Muscle of arm (tissue), 12 donors: ENCODE data around the gene MPND. TPM values are rescaled to one million over a fixed set of nuclear protein-coding genes. Genes with fewer than 3 reads are reported as not detected.

Experiments used
- DNase-seq: peaks from one replicate; pipeline ENCODE4 v3.0.0-alpha.2; 2013
- polyA plus RNA-seq, 12 donors: library from polyadenylated mRNA; unstranded; fragments of 120-200 nt; gene quantifications; one replicate each; pipeline ENCODE4 v1.2.1, GENCODE V29; 2013; ENCODE audit not compliant: insufficient read length in 12 of 12

Gene MPND
- polyA plus RNA-seq, 12 donors = 11.4 to 18.5 (median 13.2) TPM; not detected in 2

DNA sequence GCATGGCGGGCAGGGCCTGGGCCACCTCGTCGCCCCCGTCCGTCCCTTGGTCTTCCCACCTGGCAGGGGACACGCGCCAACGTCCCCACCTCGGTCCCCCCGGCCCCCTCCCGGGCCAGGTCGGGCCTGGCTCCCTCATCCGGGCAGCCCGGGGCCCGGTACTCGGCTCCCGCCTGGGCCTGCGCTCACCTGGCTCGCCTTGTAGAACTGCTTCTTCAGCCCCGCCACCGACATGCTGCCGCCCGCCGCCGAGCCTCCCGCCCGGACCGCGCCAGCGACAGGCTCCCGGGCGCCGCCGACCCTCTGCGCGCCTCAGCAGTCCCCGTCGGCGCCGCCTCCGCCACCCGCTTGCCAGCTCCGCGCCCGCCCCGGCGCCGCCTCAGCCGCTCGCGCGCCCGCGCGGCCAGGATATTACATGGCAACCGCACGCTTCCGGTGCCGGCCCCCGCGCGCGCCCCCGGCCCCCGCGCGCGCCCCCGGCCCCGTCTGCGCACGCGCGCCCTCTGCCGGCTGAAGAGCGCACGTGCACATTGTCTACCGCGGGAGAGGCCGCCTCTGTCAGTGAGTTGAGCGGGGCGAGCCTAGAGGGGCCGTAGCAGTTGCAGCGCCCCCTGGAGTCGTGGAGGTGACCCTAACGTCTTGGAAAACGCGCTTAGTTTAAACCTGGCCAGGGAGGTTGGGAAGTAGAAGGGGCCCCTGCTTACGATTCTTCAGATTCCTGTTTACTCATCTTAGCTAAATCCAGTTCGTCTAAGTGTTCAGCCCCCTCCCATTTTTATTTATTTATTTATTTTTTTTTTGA, 57.0 kb downstream of the MPND start, which contains the start of gene SH3GL1:
Gene SH3GL1, minus strand, starts transcription at position 413 of the 802 bp plus-strand sequence. Its CDS starts 179 bp downstream, at position 234.
- peak; percentile 93 for DNase-seq

GRCh38 chr19:4401769-4402170, 58.4 kb downstream of the MPND start:
- no peak for DNase-seq

DNA sequence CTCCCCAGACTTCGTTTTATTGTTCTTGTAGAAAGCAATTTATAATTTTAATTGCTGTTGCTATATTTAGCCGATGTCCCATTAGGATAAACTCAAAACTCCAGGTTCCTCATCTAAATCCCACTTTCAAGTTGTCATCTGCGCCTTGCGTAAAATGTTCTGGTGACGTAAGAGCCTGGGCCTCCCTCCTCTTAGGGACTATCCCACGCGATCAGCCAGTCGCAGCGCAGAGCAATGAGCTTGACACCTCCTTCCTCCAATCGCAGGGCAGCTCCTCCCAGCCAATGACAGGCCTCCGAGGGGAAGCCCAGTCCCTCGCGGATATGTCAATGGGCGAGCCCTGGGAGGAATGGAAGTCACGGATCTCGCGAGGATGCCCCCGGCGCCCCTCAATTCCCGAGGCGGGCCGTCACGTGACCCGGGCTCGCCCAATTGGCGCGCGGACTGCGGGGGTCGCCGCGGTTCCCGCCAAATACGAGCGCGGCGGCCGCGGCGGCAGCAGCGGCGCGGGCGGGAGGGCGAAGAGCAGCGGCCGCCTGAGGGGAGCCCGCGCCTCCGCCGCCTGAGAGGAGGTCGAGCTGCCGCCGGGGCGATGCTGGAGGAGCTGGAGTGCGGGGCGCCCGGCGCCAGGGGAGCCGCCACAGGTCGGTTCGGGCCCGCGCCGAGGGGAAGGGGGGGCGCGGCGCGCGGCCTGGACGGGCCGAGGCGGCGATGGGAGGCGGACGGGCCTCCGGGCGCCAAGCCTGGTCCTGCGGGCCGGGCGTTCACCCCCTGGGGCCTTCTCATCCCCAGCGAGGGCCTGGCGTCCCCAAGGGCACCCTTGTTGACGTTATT, 59.0 kb downstream of the MPND start, which contains the start of gene CHAF1A:
Gene CHAF1A, plus strand, starts transcription at position 470 of the 834 bp plus-strand sequence. Its CDS starts 123 bp downstream, at position 593.
- peak; percentile 99 for DNase-seq

DNA sequence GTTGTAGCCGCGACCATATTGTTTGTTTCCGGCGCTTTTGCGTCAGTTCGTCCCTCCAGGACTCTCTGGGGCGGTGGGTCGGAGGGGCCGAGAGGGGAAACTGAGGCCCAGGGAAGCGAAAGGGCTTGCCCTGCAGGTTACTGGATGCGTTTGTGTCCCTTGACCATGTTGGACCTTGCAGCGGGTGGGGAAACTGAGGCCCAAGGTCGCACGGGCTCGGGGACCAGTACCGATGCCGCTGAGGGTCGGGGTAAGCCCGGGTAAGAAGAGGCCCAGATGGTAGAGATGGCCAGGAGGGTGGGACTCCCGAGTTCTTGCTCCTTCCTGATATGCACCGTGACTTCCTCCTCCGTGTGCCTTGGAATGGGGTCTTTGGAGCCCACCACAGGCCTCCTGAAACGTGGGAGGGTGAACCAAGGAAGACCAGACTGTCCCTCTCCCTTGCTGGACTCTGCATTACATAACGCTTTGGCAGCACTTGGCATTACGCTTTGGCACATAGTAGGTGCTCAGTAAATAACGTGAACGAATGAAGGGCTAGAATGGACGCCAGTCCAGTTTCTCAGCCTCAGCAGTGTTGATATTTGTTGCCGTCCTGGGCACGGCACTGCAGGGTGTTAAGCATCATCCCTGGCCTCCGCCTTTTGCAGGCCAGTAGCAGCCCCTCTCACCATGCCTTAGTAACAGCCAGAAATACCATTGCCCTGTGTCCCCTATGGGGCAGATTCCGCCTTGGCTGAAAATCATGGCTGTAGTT, 59.8 kb downstream of the MPND start:
- DNase-seq = no peak

DNA sequence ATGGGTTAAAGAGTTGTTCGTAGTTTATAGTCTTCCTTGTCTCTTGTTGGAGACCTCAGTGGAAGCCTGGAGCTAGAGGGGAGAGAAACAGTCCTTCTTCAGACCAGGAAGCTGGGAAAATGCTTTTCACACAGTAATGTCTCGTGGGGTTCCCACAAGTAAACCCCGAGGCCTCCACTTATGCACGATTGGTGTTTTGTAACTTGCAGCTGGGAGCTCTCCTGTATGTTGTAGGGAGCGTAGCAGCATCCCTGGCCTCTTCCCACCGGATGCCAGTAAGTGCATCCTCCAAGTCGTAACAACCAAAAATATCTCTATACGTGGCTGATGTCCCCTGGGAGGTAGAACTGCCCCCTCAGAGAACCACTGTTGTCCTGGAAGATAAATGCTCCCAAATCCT, 62.6 kb downstream of the MPND start:
- DNase-seq = no peak

GRCh38 chr19:4406626-4407025, 63.3 kb downstream of the MPND start:
- DNase-seq = no peak

GRCh38 chr19:4409123-4409933, 66.0 kb downstream of the MPND start:
- no peak for DNase-seq

Other genes with a start within 250 kb of the MPND start
- 100 to 1,000 TPM in 6 of 12 donors, 10 to 100 TPM in 6; 74.0 to 196 (median 100) TPM for gene MAP2K2, start 219.4 kb upstream of the MPND start, polyA plus RNA-seq
- 1 to 10 TPM in 1 of 12 donors, under 1 TPM in 1, not detected in 10; 0.30 to 8.2 TPM for gene CREB3L3, start 189.9 kb upstream of the MPND start, polyA plus RNA-seq
- 10 to 100 TPM in 6 of 12 donors, 1 to 10 TPM in 5, not detected in 1; 7.1 to 22.9 (median 10.4) TPM for gene SIRT6, start 161.0 kb upstream of the MPND start, polyA plus RNA-seq
- 1 to 10 TPM in 7 of 12 donors, under 1 TPM in 3, not detected in 2; 0.38 to 2.2 (median 1.4) TPM for gene ANKRD24, start 160.9 kb upstream of the MPND start, polyA plus RNA-seq
- gene EBI3, start 114.0 kb upstream of the MPND start, polyA plus RNA-seq = 1 to 10 TPM in 1 of 12 donors, under 1 TPM in 9, not detected in 2; 0.34 to 2.4 (median 0.70) TPM
- 10 to 100 TPM in 11 of 12 donors, not detected in 1; 10.8 to 19.0 (median 11.9) TPM for gene YJU2, start 96.5 kb upstream of the MPND start, polyA plus RNA-seq
- gene SHD, start 64.3 kb upstream of the MPND start, polyA plus RNA-seq = 100 to 1,000 TPM in 5 of 12 donors, 10 to 100 TPM in 6, not detected in 1; 48.5 to 140 (median 91.9) TPM
- gene TMIGD2, start 41.2 kb upstream of the MPND start, polyA plus RNA-seq = 1 to 10 TPM in 1 of 12 donors, under 1 TPM in 9, not detected in 2; 0.27 to 3.2 (median 0.60) TPM
- 10 to 100 TPM in 1 of 12 donors, 1 to 10 TPM in 9, under 1 TPM in 1, not detected in 1; 0.88 to 13.6 (median 2.2) TPM for gene FSD1, start 39.0 kb upstream of the MPND start, polyA plus RNA-seq
- gene STAP2, start 4.7 kb upstream of the MPND start, polyA plus RNA-seq = 10 to 100 TPM in 2 of 12 donors, 1 to 10 TPM in 8, not detected in 2; 3.5 to 37.7 (median 5.1) TPM
- 10 to 100 TPM in 11 of 12 donors, not detected in 1; 41.2 to 79.6 (median 56.0) TPM for gene SH3GL1, start 57.0 kb downstream of the MPND start, polyA plus RNA-seq
- 10 to 100 TPM in 10 of 12 donors, 1 to 10 TPM in 1, not detected in 1; 7.8 to 25.9 (median 11.3) TPM for gene CHAF1A, start 59.1 kb downstream of the MPND start, polyA plus RNA-seq
- 100 to 1,000 TPM in 2 of 12 donors, 10 to 100 TPM in 9, not detected in 1; 66.8 to 148 (median 87.8) TPM for gene UBXN6, start 114.2 kb downstream of the MPND start, polyA plus RNA-seq
- 10 to 100 TPM in 11 of 12 donors, not detected in 1; 46.8 to 76.7 (median 51.3) TPM for gene HDGFL2, start 128.7 kb downstream of the MPND start, polyA plus RNA-seq
- 1 to 10 TPM in 10 of 12 donors, under 1 TPM in 1, not detected in 1; 0.88 to 9.1 (median 3.2) TPM for gene PLIN4, start 174.9 kb downstream of the MPND start, polyA plus RNA-seq
- 1 to 10 TPM in 8 of 12 donors, under 1 TPM in 2, not detected in 2; 0.61 to 3.7 (median 2.5) TPM for gene PLIN5, start 191.7 kb downstream of the MPND start, polyA plus RNA-seq
- under 1 TPM in 10 of 12 donors, not detected in 2; 0.21 to 0.91 (median 0.57) TPM for gene LRG1, start 196.5 kb downstream of the MPND start, polyA plus RNA-seq
- gene SEMA6B, start 216.1 kb downstream of the MPND start, polyA plus RNA-seq = 10 to 100 TPM in 11 of 12 donors, not detected in 1; 22.4 to 71.3 (median 41.1) TPM